Esophagus squamous epithelium (tissue), 4 donors: ENCODE data around the gene PUS7.

Experiments used
- CTCF ChIP-seq, 6 experiments: fragments of 450-650 bp in 4 of 6; fragments of 200-600 bp in 2 of 6; sonication (generic) in 2 of 6; IDR thresholded peaks; one replicate each; pipeline ENCODE4 v1.5.1; 2016 to 2019; ENCODE audit warnings: antibody characterized with exemption in 6 of 6, mild to moderate bottlenecking in 4 of 6, moderate library complexity in 4 of 6
- POLR2A ChIP-seq, 4 donors: fragments of 450-650 bp; IDR thresholded peaks; one replicate each; pipeline ENCODE4 v1.6.1; 2017; ENCODE audit warnings: antibody characterized with exemption in 4 of 4, mild to moderate bottlenecking in 4 of 4, moderate library complexity in 3 of 4

GRCh38 chr7:105408791-105409410, 113.2 kb downstream of the PUS7 start:
- no peak for TF ChIP-seq POLR2A (IDR thresholded peaks at IDR 0.05)
- TF ChIP-seq CTCF (IDR thresholded peaks at IDR 0.05) = no peak
